Endothelial cell (in vitro differentiated cells): ENCODE data around the gene KLRC3. TPM values are rescaled to one million over a fixed set of nuclear protein-coding genes. Genes with fewer than 3 reads are reported as not detected.
"Not testable (repeated sequence)": the region's sequence is repeated elsewhere in the genome, so short reads cannot be mapped to it uniquely, and the experiment has no call there.

Experiments used
- DNase-seq: peaks from one replicate; pipeline ENCODE4 v3.0.0; 2021; ENCODE audit warnings: low spot score
- H3K27ac Mint-ChIP-seq: one replicate; pipeline ENCODE4 v1.8.0; 2021; ENCODE audit warnings: mixed read lengths, inconsistent platforms; ENCODE audit not compliant: unreplicated experiment
- H3K27me3 Mint-ChIP-seq: one replicate; pipeline ENCODE4 v1.8.0; 2021; ENCODE audit warnings: mild to moderate bottlenecking, moderate library complexity, mixed read lengths, inconsistent platforms; ENCODE audit not compliant: unreplicated experiment
- H3K36me3 Mint-ChIP-seq: one replicate; pipeline ENCODE4 v1.8.0; 2021; ENCODE audit warnings: mild to moderate bottlenecking, low read depth, mixed read lengths, inconsistent platforms; ENCODE audit not compliant: unreplicated experiment
- H3K4me1 Mint-ChIP-seq: one replicate; pipeline ENCODE4 v1.8.0; 2021; ENCODE audit warnings: mild to moderate bottlenecking, mixed read lengths, inconsistent platforms; ENCODE audit not compliant: unreplicated experiment
- H3K4me3 Mint-ChIP-seq: one replicate; pipeline ENCODE4 v1.8.0; 2021; ENCODE audit warnings: mild to moderate bottlenecking, mixed read lengths, inconsistent platforms; ENCODE audit not compliant: unreplicated experiment
- H3K9me3 Mint-ChIP-seq: one replicate; pipeline ENCODE4 v1.8.0; 2021; ENCODE audit warnings: mixed read lengths, inconsistent platforms; ENCODE audit not compliant: unreplicated experiment
- total RNA-seq: library from RNA; stranded (reverse); fragmentation: NEBNext Ultra II Directional; extraction: Animal tissue kit (Norgen Biotek cat#: 25700); gene quantifications from one replicate; pipeline ENCODE4 v1.2.1, GENCODE V29; 2021; ENCODE audit not compliant: unreplicated experiment
- TF ChIP-seq, protein P1 (sequence below): fragments of 200-600 bp; sonication (generic); IDR thresholded peaks from one replicate; pipeline ENCODE4 v1.5.0; 2021; ENCODE audit warnings: antibody characterized with exemption; ENCODE audit not compliant: unreplicated experiment

Gene KLRC3
- total RNA-seq, 1 donor from 2014 or later = not detected

DNA sequence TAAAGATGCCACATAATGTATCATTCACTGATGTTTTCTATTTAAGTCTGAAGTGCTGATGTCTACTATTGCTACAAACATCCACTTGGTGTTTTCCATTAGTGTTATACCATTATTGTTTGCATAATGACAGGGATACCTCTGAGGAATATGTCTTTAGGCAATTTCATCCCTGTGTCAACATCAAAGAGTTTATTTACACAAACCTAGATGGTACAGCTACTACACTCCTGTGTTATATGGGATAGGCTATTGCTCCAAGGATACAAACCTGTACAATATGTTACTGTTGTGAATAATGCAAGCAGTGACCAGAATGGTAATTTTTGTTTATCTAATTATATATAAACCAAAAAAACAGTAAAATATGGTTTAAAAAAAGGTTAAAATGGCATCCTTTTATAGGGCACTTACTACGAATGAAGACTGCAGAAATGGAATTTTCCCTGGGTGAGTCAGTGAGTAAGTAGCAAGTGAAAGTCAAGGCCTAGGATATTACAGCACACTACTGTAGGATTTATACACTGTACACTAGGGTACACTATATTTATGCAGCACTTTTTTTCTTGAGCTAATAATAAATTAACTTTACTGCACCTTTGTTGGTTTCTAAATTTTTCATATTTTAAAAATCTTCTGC, 4.0 kb upstream of the KLRC3 start:
- not testable (repeated sequence) for DNase-seq, H3K9me3 Mint-ChIP-seq, H3K36me3 Mint-ChIP-seq, H3K4me3 Mint-ChIP-seq, H3K4me1 Mint-ChIP-seq, H3K27me3 Mint-ChIP-seq, H3K27ac Mint-ChIP-seq

DNA sequence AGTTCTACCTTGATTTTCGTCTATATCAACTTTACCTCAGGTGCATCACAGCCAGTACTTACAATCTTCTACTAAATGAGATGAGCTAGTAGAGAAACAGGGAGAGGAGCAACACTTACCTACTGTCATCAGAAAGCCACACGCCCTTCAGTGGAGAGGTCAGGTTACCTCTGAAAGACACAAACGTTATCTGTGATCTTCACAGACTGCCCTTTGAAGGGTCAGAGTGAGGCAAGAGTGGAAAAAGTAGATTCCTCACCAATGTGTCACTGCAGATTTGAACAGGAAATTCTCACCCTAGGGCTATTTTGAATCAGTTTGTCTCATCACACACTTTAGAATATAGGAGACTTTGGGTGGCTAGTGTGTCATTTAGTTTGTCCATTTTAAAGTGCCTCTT, 1.8 kb upstream of the KLRC3 start:
- not testable (repeated sequence) for H3K9me3 Mint-ChIP-seq, H3K4me1 Mint-ChIP-seq, H3K27me3 Mint-ChIP-seq, H3K4me3 Mint-ChIP-seq, DNase-seq, H3K27ac Mint-ChIP-seq, H3K36me3 Mint-ChIP-seq

DNA sequence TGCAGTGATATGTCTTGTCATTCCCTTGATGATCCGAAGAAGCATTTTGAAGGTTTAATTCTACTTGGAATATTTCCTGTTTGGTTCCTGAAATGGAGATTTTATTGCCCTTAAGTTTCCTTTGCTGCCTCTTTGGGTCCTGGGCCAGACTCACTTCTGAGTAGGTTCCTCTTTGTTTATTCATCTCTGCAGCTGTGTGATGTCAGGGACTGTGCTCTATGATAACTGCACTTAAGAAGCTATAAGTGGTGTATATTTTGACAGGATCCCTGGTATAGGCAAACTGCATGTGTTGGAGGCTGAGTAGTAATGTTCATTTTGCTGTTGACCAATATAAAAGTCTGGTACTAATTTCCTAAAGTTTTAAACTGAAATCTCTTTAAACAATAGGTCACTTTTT, 11.0 kb downstream of the KLRC3 start, which contains the start of gene KLRC4:
Gene KLRC4, minus strand, starts transcription at position 366 of the 400 bp plus-strand sequence. Its CDS starts 182 bp downstream, at position 184.
- Mint-ChIP-seq H3K9me3 (no peaks in the 10 kb centered on the region), H3K36me3 (no peaks in the 10 kb centered on the region), H3K27ac (no peak within 1 kb of the TSS), H3K27me3 (no peaks in the 10 kb centered on the region), H3K4me1 (peaks cover 6% of the 10 kb centered on the region), H3K4me3 (no peak within 1 kb of the TSS)
- TF ChIP-seq, protein P1, sequence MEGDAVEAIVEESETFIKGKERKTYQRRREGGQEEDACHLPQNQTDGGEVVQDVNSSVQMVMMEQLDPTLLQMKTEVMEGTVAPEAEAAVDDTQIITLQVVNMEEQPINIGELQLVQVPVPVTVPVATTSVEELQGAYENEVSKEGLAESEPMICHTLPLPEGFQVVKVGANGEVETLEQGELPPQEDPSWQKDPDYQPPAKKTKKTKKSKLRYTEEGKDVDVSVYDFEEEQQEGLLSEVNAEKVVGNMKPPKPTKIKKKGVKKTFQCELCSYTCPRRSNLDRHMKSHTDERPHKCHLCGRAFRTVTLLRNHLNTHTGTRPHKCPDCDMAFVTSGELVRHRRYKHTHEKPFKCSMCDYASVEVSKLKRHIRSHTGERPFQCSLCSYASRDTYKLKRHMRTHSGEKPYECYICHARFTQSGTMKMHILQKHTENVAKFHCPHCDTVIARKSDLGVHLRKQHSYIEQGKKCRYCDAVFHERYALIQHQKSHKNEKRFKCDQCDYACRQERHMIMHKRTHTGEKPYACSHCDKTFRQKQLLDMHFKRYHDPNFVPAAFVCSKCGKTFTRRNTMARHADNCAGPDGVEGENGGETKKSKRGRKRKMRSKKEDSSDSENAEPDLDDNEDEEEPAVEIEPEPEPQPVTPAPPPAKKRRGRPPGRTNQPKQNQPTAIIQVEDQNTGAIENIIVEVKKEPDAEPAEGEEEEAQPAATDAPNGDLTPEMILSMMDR = no peak
- no peak for DNase-seq

DNA sequence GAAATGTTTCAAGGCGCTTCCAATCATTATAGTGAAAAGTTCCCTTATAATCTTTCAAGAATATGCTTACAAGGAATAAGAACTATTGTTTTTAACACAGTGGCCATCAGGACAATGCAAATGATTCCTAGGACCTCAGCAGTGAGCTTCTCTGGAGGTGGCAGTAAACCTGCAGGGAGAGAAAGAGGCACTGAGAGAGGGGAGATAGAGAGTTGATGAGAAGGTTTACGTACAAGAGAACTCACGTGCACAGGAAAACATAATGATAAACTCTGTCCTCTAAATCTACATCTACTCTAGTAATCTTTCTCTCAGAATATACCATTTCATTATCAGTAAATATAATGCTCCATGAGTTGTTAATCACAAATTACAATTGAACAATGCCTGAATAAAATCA, 11.6 kb downstream of the KLRC3 start:
- no peaks in the 10 kb centered on the region for H3K27me3 Mint-ChIP-seq
- TF ChIP-seq, protein P1 = no peak
- peaks cover 6% of the 10 kb centered on the region for H3K4me1 Mint-ChIP-seq
- DNase-seq = no peak
- no peaks in the 10 kb centered on the region for H3K9me3 Mint-ChIP-seq
- H3K4me3 Mint-ChIP-seq = no peak overlapping the region
- H3K27ac Mint-ChIP-seq = no peak overlapping the region
- no peaks in the 10 kb centered on the region for H3K36me3 Mint-ChIP-seq

DNA sequence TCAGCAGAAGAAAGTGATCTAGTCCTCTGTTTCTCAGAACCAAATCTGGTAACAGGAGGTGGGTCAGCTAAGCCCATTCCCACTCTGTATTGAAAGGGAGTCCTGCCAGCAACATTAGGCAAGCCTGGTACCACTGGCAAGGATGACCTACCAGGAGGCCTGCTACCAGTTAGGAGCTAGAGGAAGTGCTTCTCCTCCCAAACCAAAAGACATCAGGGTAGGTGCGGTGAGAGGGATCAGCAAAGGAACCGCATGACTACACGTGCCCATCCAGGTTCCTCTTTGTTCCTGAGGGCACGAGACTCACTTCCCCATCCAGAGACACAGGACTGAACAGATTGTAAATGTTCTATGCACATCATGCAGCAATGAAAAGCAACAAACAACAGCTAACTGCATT, 13.7 kb downstream of the KLRC3 start:
- H3K9me3 Mint-ChIP-seq = no peaks in the 10 kb centered on the region
- DNase-seq = no peak
- H3K36me3 Mint-ChIP-seq = no peaks in the 10 kb centered on the region
- H3K4me1 Mint-ChIP-seq = peaks cover 6% of the 10 kb centered on the region
- H3K27ac Mint-ChIP-seq = no peak overlapping the region
- no peaks in the 10 kb centered on the region for H3K27me3 Mint-ChIP-seq
- H3K4me3 Mint-ChIP-seq = no peak overlapping the region
- TF ChIP-seq, protein P1 = no peak

DNA sequence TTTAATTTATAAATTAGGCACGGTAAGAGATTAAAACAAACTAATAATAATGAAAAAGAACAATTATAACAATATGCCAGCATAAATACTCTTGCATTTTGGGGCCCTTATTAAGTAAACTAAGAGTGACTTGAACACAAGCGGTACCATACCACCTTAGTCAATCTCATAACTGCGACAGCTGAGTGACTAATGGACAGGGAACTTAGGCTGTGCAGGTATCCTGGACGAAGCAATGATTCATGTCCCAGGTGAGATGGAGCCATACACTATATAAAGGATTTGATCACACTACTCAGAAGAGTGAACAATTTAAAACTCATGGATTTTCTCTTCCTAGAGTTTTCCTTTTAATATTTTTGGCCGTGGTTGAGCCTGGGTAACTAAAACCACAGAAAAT, 15.1 kb downstream of the KLRC3 start:
- Mint-ChIP-seq H3K4me3 (no peak overlapping the region), H3K9me3 (no peaks in the 10 kb centered on the region), H3K4me1 (peaks cover 6% of the 10 kb centered on the region)

More for the DNA sequence above, 15.1 kb downstream of the KLRC3 start:
- TF ChIP-seq, protein P1 = no peak
- Mint-ChIP-seq H3K27ac (no peak overlapping the region), H3K36me3 (no peaks in the 10 kb centered on the region), H3K27me3 (no peaks in the 10 kb centered on the region)
- no peak for DNase-seq
